ENCODE data around the gene B3GNT2.

B3GNT2 gene

GRCh38 chr2:62201307-62201706, 5.4 kb downstream of the B3GNT2 start:
- no peak for TF ChIP-seq CTCF (IDR thresholded peaks at IDR 0.05; ENCODE audit: low read depth, low read length)

GRCh38 chr2:62202019-62202722, 6.3 kb downstream of the B3GNT2 start:
- no peak for TF ChIP-seq CTCF (IDR thresholded peaks at IDR 0.05; ENCODE audit: low read depth, low read length)
- no peak overlapping the region for H3K4me3 ChIP-seq (ENCODE audit: low read depth, low read length)

More at GRCh38 chr2:62201307-62201706, 5.4 kb downstream of the B3GNT2 start:
- H3K4me3 ChIP-seq (ENCODE audit: low read depth, low read length), result no peak overlapping the region

- H3K4me3 ChIP-seq (ENCODE audit: low read depth, low read length), result no peak overlapping the region
- no peak for TF ChIP-seq CTCF (IDR thresholded peaks at IDR 0.05; ENCODE audit: low read depth, low read length)
Measured at GRCh38 chr2:62202729-62203128, 6.8 kb downstream of the B3GNT2 start.

GRCh38 chr2:62203459-62203858, 7.5 kb downstream of the B3GNT2 start:
- H3K4me3 ChIP-seq (ENCODE audit: low read depth, low read length), result no peak overlapping the region
- TF ChIP-seq CTCF (IDR thresholded peaks at IDR 0.05; ENCODE audit: low read depth, low read length), result no peak

- no peak overlapping the region for H3K4me3 ChIP-seq (ENCODE audit: low read depth, low read length)
- TF ChIP-seq CTCF (IDR thresholded peaks at IDR 0.05; ENCODE audit: low read depth, low read length), result no peak
Measured at GRCh38 chr2:62204998-62205496, 9.1 kb downstream of the B3GNT2 start.

- no peak for TF ChIP-seq CTCF (IDR thresholded peaks at IDR 0.05; ENCODE audit: low read depth, low read length)
- no peak overlapping the region for H3K4me3 ChIP-seq (ENCODE audit: low read depth, low read length)
Measured at GRCh38 chr2:62205554-62205953, 9.6 kb downstream of the B3GNT2 start.

- H3K4me3 ChIP-seq (ENCODE audit: low read depth, low read length), result no peak overlapping the region
- no peak for TF ChIP-seq CTCF (IDR thresholded peaks at IDR 0.05; ENCODE audit: low read depth, low read length)
Measured at GRCh38 chr2:62206024-62206423, 10.1 kb downstream of the B3GNT2 start.
